Prostate gland (tissue), 2 donors: ENCODE data around the gene PTGDS.

ENCODE experiments used
- CTCF ChIP-seq, 4 experiments: fragments of 200-600 bp in 2 of 4; fragments of 450-650 bp in 2 of 4; sonication (generic) in 2 of 4; IDR thresholded peaks; 1 replicate in 3 of 4; 2 replicates in 1 of 4; pipeline ENCODE4 v1.5.1; 2016 to 2019; ENCODE audit warnings: antibody characterized with exemption in 4 of 4, mild to moderate bottlenecking in 2 of 4, moderate library complexity in 2 of 4
- POLR2A ChIP-seq: fragments of 450-650 bp; IDR thresholded peaks from one replicate; pipeline ENCODE4 v1.6.1; 2016; ENCODE audit warnings: antibody characterized with exemption, mild to moderate bottlenecking
- POLR2AphosphoS5 ChIP-seq: sonication (generic); formaldehyde crosslinking; IDR thresholded peaks from one replicate; pipeline ENCODE4 v1.6.1; 2017; ENCODE audit warnings: antibody characterized with exemption

GRCh38 chr9:137023583-137023991, 46.3 kb downstream of the PTGDS start:
- TF ChIP-seq CTCF (IDR thresholded peaks at IDR 0.05) (no peak), POLR2A (no peak), POLR2AphosphoS5 (no peak)
